HL-60 (cell line): ENCODE data around the gene DDX17.

ENCODE experiments used
- GABPA ChIP-seq: IDR thresholded peaks from 2 replicates; pipeline ENCODE4 v1.6.1; 2012; ENCODE audit warnings: low read depth
- POLR2AphosphoS5 ChIP-seq: IDR thresholded peaks from 2 replicates; pipeline ENCODE4 v1.6.1; 2012; ENCODE audit warnings: low read depth
- TF ChIP-seq, protein P1 (sequence below): IDR thresholded peaks from one replicate; pipeline ENCODE4 v1.5.1; 2011; ENCODE audit warnings: low read length, control low read depth, inconsistent platforms; ENCODE audit not compliant: insufficient read depth
- TF ChIP-seq, protein P2 (sequence below): IDR thresholded peaks from 2 replicates; pipeline ENCODE4 v1.6.1; 2012; ENCODE audit warnings: low read depth; ENCODE audit not compliant: insufficient replicate concordance

DNA sequence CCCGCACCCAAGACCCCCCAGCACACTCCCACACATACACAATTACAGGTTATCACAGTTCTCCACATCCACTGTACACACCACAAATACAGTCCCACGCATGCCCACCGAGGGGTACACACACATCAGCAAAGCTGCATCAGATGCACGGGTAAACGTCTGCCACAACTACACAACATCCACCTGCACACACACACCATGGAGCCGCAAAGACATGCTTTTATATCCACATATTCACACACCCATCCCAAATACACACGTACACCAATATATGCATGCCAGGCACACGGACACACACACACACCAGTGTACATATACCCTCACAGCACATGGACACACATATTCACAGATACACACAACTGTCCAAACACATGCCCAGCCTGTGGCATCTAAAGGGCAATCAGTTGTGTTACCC lies 45.7 kb downstream of the DDX17 start:
- TF ChIP-seq, protein P1, sequence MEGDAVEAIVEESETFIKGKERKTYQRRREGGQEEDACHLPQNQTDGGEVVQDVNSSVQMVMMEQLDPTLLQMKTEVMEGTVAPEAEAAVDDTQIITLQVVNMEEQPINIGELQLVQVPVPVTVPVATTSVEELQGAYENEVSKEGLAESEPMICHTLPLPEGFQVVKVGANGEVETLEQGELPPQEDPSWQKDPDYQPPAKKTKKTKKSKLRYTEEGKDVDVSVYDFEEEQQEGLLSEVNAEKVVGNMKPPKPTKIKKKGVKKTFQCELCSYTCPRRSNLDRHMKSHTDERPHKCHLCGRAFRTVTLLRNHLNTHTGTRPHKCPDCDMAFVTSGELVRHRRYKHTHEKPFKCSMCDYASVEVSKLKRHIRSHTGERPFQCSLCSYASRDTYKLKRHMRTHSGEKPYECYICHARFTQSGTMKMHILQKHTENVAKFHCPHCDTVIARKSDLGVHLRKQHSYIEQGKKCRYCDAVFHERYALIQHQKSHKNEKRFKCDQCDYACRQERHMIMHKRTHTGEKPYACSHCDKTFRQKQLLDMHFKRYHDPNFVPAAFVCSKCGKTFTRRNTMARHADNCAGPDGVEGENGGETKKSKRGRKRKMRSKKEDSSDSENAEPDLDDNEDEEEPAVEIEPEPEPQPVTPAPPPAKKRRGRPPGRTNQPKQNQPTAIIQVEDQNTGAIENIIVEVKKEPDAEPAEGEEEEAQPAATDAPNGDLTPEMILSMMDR, result no peak
- TF ChIP-seq, protein P2, sequence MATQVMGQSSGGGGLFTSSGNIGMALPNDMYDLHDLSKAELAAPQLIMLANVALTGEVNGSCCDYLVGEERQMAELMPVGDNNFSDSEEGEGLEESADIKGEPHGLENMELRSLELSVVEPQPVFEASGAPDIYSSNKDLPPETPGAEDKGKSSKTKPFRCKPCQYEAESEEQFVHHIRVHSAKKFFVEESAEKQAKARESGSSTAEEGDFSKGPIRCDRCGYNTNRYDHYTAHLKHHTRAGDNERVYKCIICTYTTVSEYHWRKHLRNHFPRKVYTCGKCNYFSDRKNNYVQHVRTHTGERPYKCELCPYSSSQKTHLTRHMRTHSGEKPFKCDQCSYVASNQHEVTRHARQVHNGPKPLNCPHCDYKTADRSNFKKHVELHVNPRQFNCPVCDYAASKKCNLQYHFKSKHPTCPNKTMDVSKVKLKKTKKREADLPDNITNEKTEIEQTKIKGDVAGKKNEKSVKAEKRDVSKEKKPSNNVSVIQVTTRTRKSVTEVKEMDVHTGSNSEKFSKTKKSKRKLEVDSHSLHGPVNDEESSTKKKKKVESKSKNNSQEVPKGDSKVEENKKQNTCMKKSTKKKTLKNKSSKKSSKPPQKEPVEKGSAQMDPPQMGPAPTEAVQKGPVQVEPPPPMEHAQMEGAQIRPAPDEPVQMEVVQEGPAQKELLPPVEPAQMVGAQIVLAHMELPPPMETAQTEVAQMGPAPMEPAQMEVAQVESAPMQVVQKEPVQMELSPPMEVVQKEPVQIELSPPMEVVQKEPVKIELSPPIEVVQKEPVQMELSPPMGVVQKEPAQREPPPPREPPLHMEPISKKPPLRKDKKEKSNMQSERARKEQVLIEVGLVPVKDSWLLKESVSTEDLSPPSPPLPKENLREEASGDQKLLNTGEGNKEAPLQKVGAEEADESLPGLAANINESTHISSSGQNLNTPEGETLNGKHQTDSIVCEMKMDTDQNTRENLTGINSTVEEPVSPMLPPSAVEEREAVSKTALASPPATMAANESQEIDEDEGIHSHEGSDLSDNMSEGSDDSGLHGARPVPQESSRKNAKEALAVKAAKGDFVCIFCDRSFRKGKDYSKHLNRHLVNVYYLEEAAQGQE, result no peak
- TF ChIP-seq GABPA (no peak), POLR2AphosphoS5 (no peak)
